T follicular helper cell (primary cell): ENCODE measurements around the gene STK4.
"Not testable (repeated sequence)": the region's sequence is repeated elsewhere in the genome, so short reads cannot be mapped to it uniquely, and the experiment has no call there.

Source experiments
- DNase-seq: peaks from one replicate; pipeline ENCODE4 v3.0.0-alpha.2; 2020; ENCODE audit warnings: low read depth

The STK4 gene

GRCh38 chr20:44988631-44989171 lies 22.4 kb downstream of the STK4 start:
- no peak for DNase-seq

- DNase-seq: no peak
Observed at GRCh38 chr20:44990425-44990824, 24.1 kb downstream of the STK4 start.

GRCh38 chr20:44990957-44991356 lies 24.6 kb downstream of the STK4 start:
- DNase-seq: no peak

DNA sequence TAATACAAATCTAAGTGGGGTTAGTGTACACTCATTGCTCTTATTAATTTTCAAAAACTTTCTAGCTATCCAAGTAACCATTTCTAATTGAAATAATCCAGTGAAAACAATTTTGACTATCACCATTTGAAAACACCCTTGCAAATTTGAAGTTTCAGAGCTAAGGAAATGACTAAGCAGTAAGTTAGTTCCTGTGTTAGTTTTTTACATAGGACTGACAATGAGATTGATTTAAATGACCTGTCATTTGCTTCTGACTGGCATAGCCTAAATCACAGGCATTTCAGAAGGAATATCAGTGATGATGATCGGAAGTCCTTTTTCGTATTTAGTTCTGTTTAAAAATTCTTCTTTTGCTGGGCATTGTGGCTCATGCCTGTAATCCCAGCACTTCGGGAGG lies 27.0 kb downstream of the STK4 start:
- no peak for DNase-seq

GRCh38 chr20:44997171-44997570 lies 30.9 kb downstream of the STK4 start:
- no peak for DNase-seq

DNA sequence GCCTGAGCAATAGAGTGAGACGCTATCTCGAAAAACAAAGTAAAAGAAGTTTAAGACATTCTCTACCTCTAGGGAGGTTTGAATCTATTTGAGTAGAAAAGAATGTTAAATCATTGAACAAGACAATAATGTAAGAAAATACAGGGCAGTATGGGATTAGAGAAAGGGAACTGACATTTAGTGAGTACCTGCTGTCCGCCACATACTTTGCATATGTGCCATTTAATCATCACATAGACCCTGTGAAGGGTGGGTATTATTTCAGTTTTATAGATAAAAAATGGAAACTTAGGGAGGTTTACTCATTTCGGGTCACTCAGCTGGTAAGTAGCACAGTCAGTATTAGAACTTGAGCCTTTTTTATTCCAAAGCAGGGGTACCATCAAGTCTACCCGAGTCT lies 31.4 kb downstream of the STK4 start:
- DNase-seq: no peak

DNA sequence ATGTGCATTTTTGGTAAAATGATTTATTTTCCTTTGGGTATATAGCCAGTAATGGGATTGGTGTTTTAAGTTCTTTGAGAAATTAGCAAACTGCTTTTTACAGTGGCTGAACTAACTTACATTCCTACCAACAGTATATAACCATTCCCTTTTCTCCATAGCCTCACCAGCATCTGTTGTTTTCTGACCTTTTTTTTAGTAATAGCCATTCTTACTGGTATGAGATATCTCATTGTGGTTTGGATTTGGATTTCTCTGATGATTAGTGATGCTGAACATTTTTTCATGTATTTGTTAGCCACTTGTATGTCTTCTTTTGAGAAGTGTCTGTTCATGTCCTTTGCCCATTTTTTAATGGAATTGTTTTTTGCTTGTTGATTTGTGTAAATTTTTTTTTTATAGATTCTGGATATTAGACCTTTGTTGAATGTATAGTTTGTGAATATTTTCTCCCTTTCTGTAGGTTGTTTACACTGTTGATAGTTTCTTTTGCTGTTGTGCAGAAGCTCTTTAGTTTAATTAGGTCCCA lies 42.3 kb downstream of the STK4 start:
- no peak for DNase-seq

DNA sequence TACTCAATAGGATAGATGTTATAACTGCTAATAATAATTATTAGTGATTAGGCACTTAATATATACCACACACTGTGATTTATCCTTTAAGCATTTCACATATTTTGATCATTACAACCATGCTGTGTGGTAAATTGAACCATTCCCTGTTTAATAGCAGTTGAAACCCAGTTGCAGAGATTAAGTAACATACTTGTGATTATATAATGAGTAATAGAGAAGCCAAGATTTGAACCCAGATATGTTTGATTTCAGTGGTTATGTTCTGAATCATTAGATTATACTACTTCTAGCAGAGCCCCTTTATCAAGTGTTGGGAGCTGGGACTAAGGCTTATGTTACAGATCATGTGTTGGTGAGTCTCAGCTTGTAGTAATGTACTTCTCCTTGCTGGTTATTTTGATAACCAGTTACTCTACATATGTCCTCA lies 44.1 kb downstream of the STK4 start:
- no peak for DNase-seq

DNA sequence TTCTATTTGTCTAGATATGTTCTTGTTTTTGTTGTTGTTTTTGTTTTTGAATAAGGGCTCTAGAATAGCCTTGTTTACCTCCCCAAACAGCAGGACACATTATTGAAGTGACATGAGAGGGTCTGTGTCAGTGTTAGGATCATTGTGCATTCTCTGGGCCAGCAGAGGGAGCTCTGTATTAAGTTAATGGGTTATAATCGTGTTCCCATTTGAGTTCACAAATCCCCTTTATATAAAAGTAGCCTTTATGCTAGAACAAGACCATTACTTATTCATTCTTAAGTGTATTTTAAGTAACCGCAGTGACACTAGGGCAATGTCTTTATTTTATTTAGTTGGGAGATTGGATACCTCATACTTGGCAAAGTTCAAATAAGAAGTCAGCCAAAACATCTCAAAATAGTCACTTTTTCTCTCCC lies 44.8 kb downstream of the STK4 start:
- peak; percentile 14 for DNase-seq

DNA sequence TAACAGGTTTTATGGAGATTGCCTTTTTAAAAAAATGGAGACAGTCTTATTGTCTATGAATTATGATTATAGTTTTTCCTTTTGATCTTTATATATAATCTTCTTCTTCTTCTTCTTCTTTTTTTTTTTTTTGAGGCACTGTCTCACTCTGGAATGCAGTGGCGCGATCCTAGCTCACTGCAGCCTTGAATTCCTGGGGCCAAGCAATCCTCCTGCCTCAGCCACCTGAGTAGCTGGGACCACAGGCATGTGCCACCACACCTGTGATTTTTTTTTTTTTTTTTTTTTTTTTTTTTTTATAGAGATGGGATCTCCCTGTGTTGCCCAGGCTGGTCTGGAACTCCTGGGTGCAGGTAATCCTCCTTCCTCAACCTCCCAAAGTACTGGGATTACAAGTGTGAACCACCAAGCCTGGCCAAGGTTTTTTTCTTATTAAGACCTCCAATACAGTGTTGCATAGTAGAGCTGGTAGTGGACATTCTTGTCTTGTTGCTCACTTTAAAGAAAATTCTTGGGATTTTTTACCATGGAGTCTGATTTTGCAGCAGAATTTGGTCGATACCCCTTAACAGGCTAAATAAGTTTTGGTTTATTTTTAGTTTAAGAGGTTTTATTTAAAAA lies 46.5 kb downstream of the STK4 start:
- DNase-seq: no peak

DNA sequence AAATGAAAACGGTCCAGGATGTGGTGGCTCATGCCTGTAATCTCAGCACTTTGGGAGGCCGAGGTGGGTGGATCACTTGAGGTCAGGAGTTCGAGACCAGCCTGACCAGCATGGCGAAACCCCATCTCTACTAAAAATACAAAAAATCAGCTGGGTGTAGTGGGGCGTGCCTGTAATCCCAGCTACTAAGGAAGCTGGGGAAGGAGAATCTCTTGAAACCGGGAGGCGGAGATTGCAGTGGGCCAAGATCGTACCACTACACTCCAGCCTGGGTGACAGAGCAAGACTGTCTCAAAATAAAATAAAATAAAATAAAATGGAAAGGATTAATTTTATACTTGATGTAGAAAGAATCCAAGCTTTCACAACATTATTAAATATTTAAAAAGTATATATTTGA lies 47.8 kb downstream of the STK4 start:
- not testable (repeated sequence) for DNase-seq

DNA sequence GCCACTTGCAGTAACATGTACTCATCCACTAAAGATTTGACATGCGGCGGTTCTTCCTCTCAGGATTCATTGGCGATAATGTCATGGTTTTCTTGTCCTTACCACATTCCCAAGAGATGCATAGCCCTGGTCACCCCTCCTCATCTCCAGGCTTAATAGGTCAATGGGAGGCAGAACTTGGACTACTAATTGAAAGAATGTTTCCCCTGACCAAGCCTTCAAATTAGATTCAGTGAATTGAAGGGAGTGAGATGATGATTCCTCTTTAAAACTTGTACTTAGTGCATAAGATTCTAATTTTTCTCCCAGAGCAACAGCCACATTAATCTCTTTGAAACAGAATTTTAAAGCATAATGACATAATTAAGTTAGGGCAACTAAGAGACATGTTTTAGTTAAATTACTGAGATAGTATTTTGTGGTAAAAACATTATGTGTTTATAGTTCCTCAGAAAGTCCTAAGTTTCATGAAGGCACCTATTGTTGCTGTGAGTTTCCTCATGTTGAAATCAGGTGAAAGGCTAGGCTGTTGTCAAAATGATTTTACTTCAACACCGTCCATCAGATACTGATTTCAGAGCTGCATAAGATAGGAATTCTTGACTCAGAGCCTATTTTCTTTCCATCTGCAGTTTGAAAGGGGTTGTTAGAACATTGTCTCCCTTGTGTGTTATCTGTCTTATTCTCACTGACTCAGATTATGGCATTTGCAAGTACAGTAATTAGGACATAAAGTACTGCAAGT lies 48.5 kb downstream of the STK4 start:
- no peak for DNase-seq

- no peak for DNase-seq
Observed at GRCh38 chr20:45016089-45016671, 49.9 kb downstream of the STK4 start.

GRCh38 chr20:45017281-45017680 lies 51.0 kb downstream of the STK4 start:
- DNase-seq: no peak

DNA sequence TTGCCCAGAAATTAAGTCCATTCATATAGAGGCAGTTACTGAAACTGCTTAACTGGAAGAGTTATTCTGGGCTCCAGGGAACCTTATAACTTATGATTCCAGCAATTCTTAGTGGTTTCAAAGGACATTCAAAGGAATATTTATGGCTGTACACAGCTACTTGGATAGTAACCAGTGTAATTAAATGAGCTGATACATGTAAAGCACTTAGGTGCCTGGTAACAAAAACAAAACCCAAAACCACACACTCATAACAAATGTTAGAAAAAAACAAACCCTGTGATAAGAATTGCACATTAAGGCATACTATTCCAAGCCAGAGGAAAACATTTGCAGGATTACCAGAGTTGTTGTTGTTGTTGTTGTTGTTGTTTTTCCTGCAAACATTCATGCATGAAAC lies 51.5 kb downstream of the STK4 start:
- DNase-seq: no peak

- no peak for DNase-seq
Observed at GRCh38 chr20:45019027-45019761, 52.9 kb downstream of the STK4 start.

GRCh38 chr20:45019762-45020123 lies 53.4 kb downstream of the STK4 start:
- DNase-seq: no peak

DNA sequence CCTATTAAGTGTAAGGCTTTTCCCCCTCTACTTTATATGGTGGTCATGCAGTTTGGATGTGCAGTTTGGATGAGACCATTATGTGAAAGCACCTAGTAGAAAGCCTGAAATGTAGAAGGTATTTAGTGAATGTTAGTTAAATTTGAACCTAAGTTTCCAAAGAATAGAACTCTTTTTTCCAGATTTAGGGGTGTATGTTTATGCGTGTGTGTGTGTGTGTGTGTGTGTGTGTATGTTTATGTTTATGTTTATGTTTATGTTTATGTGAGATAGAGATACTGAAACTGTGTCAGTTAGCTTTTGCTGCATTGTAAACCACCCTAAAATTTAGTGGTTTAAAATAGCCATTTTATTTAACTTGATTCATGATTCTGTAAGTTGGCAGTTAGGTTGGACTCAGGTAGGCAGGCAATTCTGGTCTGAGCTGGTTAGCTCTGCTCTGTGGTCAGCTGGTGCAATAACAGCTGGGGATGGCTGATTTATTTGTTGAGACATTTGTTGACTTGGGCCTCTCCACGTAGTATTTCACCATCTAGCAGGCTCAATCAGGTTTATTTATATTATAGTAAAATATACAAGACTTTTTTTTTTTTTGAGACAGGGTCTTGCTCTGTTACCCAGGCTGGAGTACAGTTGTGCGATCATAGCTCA lies 54.0 kb downstream of the STK4 start:
- no peak for DNase-seq

GRCh38 chr20:45021631-45022030 lies 55.3 kb downstream of the STK4 start:
- DNase-seq: no peak

DNA sequence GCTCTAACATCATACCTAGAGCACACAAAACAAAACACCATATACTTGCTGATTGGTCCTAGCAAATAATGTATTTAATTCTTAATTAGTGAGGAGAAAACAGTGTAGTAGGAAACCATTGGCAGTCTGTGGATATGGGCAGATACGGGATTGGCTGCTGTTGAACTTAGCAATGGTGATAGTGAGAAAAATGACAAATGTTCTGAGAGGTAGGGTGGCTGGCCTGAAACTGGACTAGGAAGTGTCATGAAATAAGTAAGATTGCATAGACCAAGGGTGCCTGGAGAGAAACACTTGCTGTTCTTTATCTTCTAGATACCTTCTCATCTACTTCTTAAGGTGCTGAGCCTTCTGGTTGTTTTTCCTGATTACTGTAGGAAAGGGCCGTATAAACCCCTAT lies 56.8 kb downstream of the STK4 start:
- DNase-seq: not testable (repeated sequence)

DNA sequence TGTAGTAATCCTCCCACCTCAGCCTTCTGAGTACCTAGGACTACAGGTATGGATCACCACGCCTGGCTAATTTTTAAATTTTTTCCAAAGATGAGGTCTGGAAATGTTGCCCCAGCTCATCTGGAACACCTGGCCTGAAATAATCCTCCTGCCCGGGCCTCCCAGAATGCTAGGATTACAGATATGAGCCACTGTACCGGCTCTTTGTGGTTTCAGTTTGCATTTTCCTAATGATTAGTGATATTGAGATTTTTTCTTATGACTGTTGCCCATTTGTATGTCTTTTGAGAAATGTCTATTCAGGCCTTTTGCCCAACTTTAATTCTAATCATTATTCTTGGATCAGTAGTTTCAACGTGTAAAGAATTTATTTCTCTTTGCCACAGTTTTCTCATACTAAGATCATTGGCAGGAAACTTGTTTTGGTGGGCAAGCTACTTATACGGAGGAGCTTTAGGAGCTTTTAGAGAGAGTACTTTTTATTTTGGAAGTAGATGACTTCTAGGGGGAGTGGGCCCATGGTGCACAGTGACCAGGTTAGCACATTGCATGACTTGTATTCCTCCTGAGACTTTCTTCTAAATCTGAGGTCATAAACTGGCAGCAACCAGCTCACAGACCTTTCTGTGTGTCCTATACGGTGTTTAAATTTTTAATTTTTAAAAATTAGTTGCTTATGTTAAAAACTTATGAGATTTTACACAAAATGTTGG lies 62.3 kb downstream of the STK4 start:
- no peak for DNase-seq
